ENCODE measurements around the gene ZNF630. TPM values are rescaled to one million over a fixed set of nuclear protein-coding genes. Genes with fewer than 3 reads are reported as not detected.

The ZNF630 gene
- total RNA-seq, 4 donors from 2014 or later = 4.6 to 29.9 (median 14.1) TPM

DNA sequence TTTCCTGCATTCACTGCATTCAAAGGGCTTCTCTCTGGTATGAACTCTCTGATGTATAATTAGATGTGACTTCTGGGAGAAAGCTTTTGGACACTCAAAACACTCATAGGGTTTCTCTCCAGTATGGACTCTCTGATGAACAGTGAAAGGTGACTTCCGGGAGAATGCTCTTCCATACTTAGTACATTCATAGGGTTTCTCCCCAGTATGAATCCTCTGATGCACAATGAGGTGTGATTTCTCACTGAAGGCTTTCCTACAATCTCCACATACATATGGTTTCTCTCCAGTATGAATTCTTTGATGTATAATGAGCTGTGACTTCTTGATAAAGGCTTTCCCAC, 12.2 kb downstream of the ZNF630 start:
- intact Hi-C loops (cut with DNase I; ENCODE audit: low total_unique reads) (no loop called here), in situ Hi-C loops (cut with MboI; ENCODE audit: low pct_ligation_motif_present in 1 of 4, low pct_unique_long_range_greater_than_20kb in 1 of 4, low sequenced_read_pairs in 3 of 4) (no loop called here)
- DNase-seq = no peak
- Histone ChIP-seq H3K4me1 (no peaks in the 10 kb centered on the region), H3K4me3 (no peak overlapping the region), H3K27me3 (no peaks in the 10 kb centered on the region), H3K9me3 (peaks cover 0 to 8% of the 10 kb centered on the region in 2 donors), H3K36me3 (peaks cover 0 to 20% (median 3%) of the 10 kb centered on the region in 4 donors), H3K27ac (no peak overlapping the region)
- TF ChIP-seq EP300 (IDR thresholded peaks at IDR 0.05; ENCODE audit: low read depth) = no peak
- no peak for TF ChIP-seq POLR2AphosphoS5 (IDR thresholded peaks at IDR 0.05)
- TF ChIP-seq, protein P1, sequence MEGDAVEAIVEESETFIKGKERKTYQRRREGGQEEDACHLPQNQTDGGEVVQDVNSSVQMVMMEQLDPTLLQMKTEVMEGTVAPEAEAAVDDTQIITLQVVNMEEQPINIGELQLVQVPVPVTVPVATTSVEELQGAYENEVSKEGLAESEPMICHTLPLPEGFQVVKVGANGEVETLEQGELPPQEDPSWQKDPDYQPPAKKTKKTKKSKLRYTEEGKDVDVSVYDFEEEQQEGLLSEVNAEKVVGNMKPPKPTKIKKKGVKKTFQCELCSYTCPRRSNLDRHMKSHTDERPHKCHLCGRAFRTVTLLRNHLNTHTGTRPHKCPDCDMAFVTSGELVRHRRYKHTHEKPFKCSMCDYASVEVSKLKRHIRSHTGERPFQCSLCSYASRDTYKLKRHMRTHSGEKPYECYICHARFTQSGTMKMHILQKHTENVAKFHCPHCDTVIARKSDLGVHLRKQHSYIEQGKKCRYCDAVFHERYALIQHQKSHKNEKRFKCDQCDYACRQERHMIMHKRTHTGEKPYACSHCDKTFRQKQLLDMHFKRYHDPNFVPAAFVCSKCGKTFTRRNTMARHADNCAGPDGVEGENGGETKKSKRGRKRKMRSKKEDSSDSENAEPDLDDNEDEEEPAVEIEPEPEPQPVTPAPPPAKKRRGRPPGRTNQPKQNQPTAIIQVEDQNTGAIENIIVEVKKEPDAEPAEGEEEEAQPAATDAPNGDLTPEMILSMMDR (IDR thresholded peaks at IDR 0.05) = no peak
- TF ChIP-seq POLR2A (IDR thresholded peaks at IDR 0.05) = no peak
- 88% methylated on average over 1 of the region's 1 CpG; no CpG with 5 or more reads in 1 of the 2 donors for whole genome bisulfite sequencing, 2 donors (ENCODE audit: low coverage in 1 of 2)

DNA sequence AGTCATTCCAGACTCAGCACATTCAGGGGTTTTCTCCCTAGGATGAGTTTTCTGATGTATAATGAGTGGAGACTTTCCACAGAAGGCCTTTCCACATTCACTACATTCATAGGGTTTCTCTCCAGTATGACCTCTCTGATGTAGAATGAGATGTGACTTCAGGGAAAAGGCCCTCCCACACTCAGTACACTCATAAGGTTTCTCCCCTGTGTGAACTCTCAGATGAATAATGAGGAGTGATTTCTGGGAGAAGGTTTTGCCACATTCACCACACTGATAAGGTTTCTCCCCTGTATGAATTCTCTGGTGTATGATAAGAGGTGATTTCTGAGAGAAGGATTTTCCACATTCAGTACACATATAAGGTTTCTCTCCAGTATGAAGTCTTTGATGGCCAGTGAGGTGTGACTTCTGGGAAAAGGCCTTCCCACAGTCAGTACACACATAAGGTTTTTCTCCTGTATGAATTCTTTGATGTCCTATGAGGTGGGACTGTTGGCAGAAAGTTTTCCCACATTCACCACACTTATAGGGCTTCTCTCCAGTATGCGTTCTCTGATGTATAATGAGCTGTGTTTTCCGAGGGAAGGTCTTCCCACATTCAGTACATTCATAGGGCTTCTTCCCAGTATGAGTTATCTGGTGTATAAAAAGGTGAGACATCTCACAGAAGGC, 12.7 kb downstream of the ZNF630 start:
- intact Hi-C loops (cut with DNase I; ENCODE audit: low total_unique reads) (no loop called here), in situ Hi-C loops (cut with MboI; ENCODE audit: low pct_ligation_motif_present in 1 of 4, low pct_unique_long_range_greater_than_20kb in 1 of 4, low sequenced_read_pairs in 3 of 4) (no loop called here)
- DNase-seq = no peak
- TF ChIP-seq EP300 (IDR thresholded peaks at IDR 0.05; ENCODE audit: low read depth) = no peak
- no peak for TF ChIP-seq POLR2A (IDR thresholded peaks at IDR 0.05)
- no peak for TF ChIP-seq POLR2AphosphoS5 (IDR thresholded peaks at IDR 0.05)
- Histone ChIP-seq H3K27me3 (no peaks in the 10 kb centered on the region), H3K27ac (no peak overlapping the region), H3K9me3 (peaks cover 0 to 8% of the 10 kb centered on the region in 2 donors), H3K4me1 (no peaks in the 10 kb centered on the region), H3K4me3 (no peak overlapping the region), H3K36me3 (peaks cover 0 to 20% (median 3%) of the 10 kb centered on the region in 4 donors)
- WGBS, 2 donors (ENCODE audit: low coverage in 1 of 2) = 79% methylated on average over 2 of the region's 2 CpGs; no CpG with 5 or more reads in 1 of the 2 donors

DNA sequence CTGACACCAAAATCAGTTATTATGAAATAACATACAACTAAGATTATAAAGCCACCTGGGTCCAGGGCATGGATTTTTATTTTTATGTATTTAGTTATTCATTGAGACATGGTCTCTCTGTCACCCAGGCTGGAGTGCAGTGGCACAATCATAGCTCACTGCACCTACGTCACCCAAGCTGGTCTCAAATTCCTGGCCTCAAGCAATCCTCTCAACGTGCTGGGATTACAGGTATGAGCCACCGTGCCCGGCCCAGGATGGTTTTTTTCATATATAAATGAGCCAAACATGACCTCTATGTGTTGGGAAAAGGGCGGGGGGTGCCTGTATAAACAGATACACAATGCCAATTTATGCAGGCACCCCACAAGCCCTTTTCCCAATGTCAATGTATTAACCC, 24.6 kb downstream of the ZNF630 start:
- TF ChIP-seq POLR2AphosphoS5 (IDR thresholded peaks at IDR 0.05) = no peak
- TF ChIP-seq, protein P1 (IDR thresholded peaks at IDR 0.05) = no peak
- no peak for TF ChIP-seq EP300 (IDR thresholded peaks at IDR 0.05; ENCODE audit: low read depth)
- TF ChIP-seq POLR2A (IDR thresholded peaks at IDR 0.05) = no peak
- no peaks in the 10 kb centered on the region for H3K4me1 ChIP-seq
- H3K36me3 ChIP-seq = no peaks in the 10 kb centered on the region
- no peaks in the 10 kb centered on the region for H3K27me3 ChIP-seq
- no peak overlapping the region for H3K4me3 ChIP-seq
- intact Hi-C loops (cut with DNase I; ENCODE audit: low total_unique reads) (no loop called here), in situ Hi-C loops (cut with MboI; ENCODE audit: low pct_ligation_motif_present in 1 of 4, low pct_unique_long_range_greater_than_20kb in 1 of 4, low sequenced_read_pairs in 3 of 4) (loop anchor here in 2 of 4 donors (25.0 kb wide), 2 partner anchors 185 to 210 kb away; partner anchors contain the start of gene ZNF81 (in 1 of the 2))
- 77 to 100% methylated on average over 1 to 5 of the region's 5 CpGs for WGBS, 2 donors (ENCODE audit: low coverage in 1 of 2)
- no peaks in the 10 kb centered on the region for H3K9me3 ChIP-seq
- no peak overlapping the region for H3K27ac ChIP-seq
- no peak for DNase-seq

DNA sequence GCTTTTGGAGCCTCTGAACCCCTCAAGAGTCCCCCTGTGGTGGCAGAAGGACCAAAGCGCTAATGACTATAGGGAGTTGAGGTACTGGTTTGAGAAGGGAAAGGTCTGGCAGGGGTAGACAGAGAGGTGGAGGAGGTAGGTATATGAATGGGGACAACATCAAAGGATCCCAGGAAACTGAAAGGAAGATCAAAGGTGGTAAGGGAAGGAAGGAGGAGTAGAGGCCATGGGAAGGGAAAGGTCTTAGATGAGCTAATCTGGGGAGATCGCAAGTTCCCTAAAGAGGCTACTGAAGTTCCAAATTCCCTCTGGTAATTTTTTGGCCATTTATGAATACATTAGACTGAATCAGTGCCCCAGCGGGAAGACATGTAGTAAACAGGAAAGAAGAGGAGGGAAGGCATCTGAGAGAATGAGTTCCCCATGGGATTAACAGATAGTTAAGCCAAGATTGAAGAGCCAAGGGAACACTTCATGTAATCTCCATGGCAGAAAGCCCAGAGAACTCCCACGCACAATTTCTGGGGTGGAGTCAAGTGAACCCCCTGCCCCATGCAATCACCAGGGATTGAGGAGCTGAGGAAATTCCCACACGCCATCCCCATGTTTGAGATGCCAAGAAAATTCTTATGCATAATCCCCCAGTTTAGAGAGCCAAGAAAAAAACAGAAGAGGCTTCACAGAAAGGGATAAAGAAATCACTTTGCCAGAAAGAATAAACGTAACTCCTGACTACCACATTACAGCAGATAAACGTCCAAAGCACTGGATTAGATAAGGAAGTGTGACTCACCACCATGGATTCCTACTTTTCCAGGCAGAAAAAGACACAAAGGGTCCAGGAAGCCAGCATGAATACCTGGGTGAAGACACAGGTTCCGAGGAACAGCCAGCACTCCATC, 25.8 kb downstream of the ZNF630 start:
- intact Hi-C loops (cut with DNase I; ENCODE audit: low total_unique reads) (no loop called here), in situ Hi-C loops (cut with MboI; ENCODE audit: low pct_ligation_motif_present in 1 of 4, low pct_unique_long_range_greater_than_20kb in 1 of 4, low sequenced_read_pairs in 3 of 4) (loop anchor here in 2 of 4 donors (25.0 kb wide), 2 partner anchors 183 to 208 kb away; partner anchors contain the start of gene ZNF81 (in 1 of the 2))
- no peaks in the 10 kb centered on the region for H3K4me1 ChIP-seq
- H3K27me3 ChIP-seq = no peaks in the 10 kb centered on the region
- TF ChIP-seq, protein P1 (IDR thresholded peaks at IDR 0.05) = no peak
- TF ChIP-seq POLR2AphosphoS5 (IDR thresholded peaks at IDR 0.05) = no peak
- no peak for TF ChIP-seq POLR2A (IDR thresholded peaks at IDR 0.05)
- TF ChIP-seq EP300 (IDR thresholded peaks at IDR 0.05; ENCODE audit: low read depth) = no peak
- 58 to 67% methylated on average over 3 to 8 of the region's 8 CpGs for WGBS, 2 donors (ENCODE audit: low coverage in 1 of 2)
- DNase-seq = no peak
- no peaks in the 10 kb centered on the region for H3K36me3 ChIP-seq
- H3K4me3 ChIP-seq = no peak overlapping the region
- H3K9me3 ChIP-seq = no peaks in the 10 kb centered on the region
- no peak overlapping the region for H3K27ac ChIP-seq
